Measurements from ENCODE around the gene KAT2A.

DNA sequence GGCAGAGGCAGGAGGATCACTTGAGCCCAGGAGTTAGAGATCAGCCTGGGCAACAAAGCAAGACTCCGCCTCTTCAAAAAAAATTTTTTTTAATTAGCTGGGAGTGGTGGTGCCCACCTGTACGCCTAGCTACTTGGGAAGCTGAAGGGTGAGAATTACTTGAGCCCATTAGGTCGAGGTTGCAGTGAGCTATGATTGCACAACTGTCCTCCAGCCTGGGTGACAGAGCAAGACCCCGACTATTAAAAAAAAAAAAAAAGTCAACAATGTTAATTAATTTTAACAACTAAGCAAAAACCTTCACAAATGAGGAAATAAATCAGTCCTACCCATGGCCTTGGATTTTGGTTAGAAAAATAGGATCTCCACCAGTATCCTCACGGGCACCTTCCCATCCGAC is 14.0 kb downstream of the KAT2A start:
- TF ChIP-seq, protein P1, sequence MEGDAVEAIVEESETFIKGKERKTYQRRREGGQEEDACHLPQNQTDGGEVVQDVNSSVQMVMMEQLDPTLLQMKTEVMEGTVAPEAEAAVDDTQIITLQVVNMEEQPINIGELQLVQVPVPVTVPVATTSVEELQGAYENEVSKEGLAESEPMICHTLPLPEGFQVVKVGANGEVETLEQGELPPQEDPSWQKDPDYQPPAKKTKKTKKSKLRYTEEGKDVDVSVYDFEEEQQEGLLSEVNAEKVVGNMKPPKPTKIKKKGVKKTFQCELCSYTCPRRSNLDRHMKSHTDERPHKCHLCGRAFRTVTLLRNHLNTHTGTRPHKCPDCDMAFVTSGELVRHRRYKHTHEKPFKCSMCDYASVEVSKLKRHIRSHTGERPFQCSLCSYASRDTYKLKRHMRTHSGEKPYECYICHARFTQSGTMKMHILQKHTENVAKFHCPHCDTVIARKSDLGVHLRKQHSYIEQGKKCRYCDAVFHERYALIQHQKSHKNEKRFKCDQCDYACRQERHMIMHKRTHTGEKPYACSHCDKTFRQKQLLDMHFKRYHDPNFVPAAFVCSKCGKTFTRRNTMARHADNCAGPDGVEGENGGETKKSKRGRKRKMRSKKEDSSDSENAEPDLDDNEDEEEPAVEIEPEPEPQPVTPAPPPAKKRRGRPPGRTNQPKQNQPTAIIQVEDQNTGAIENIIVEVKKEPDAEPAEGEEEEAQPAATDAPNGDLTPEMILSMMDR (conservative IDR thresholded peaks at IDR 0.05) = no peak
- no peak for TF ChIP-seq ZFX (IDR thresholded peaks at IDR 0.05)

All from C4-2B (cell line).